GM12873 (cell line): ENCODE measurements around the gene THADA.

Source experiments
- TF ChIP-seq, protein P1 (sequence below): IDR thresholded peaks from 2 replicates; pipeline ENCODE4 v1.5.1; 2012; ENCODE audit warnings: low read depth, mild to moderate bottlenecking, moderate library complexity, low read length, control low read depth; ENCODE audit not compliant: insufficient read depth; ENCODE audit errors: missing control alignments

Gene THADA

DNA sequence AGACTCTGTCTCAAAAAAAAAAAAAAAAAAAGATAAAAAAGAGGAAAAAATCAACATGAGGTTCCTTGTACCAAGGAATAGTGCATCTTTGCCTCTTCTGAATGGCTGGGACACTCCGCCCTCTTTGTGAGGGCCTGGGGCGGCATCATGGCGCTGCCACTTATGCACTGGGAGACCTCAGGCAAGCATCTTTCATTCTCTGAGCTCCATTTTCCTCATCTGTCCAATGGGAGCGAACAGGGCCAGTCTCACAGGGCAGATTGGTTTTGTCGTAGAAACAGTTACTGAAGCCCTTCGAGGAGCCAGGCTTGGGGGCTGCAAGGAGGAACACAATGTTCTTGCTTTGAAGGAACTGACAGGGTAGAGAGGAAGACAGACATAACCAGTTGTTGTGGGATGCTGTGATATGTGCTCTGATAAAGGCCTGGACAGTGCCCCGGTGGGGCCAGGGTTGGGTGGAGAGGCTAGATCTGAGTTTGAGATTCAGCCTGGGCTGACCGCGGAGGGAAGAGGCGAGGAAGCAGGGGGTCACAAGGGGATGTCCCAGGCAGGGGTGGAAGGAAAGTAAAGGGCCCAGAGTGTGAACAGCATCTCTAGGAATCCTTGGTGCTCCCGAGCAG, 383.5 kb downstream of the THADA start:
- TF ChIP-seq, protein P1, sequence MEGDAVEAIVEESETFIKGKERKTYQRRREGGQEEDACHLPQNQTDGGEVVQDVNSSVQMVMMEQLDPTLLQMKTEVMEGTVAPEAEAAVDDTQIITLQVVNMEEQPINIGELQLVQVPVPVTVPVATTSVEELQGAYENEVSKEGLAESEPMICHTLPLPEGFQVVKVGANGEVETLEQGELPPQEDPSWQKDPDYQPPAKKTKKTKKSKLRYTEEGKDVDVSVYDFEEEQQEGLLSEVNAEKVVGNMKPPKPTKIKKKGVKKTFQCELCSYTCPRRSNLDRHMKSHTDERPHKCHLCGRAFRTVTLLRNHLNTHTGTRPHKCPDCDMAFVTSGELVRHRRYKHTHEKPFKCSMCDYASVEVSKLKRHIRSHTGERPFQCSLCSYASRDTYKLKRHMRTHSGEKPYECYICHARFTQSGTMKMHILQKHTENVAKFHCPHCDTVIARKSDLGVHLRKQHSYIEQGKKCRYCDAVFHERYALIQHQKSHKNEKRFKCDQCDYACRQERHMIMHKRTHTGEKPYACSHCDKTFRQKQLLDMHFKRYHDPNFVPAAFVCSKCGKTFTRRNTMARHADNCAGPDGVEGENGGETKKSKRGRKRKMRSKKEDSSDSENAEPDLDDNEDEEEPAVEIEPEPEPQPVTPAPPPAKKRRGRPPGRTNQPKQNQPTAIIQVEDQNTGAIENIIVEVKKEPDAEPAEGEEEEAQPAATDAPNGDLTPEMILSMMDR, result no peak

DNA sequence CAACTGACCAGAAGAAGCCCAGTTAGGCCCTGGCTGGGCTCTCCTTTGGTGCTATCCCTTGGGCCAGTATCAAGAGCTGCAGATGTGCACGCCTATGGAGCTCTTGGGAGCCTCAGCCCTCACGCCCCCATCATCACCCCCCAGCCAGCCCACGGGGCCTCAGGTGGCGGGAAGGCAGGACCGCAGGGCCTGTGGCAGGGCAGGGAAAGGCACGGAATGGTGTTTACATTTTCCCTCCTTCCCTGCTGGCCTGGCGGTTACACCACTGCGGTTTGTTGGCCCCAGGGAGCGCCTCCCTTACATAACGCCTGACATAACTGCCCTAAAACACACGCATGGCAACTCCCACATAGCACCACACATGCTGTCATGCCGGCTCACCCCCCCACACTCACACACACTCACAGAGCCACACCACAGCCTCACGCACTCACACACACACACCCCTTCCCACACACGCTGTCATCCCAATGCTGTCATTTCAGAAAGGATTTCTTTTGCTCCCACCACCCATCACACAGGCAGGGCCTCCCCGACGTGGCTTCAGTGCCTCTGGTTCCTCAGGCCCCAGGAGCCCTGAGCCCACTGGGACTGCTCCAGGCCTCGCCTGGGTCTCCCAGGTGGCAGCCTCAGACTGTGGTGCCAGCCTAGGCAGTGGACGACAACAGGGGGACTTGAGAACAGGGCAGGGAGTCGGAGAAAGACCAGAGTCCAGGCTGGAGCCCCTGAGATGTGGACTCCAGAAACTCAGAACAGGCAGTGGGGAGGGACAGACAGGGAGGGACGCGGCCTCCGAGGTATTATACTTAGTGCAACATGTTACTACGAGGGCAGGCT, 385.2 kb downstream of the THADA start:
- TF ChIP-seq, protein P1, result no peak

DNA sequence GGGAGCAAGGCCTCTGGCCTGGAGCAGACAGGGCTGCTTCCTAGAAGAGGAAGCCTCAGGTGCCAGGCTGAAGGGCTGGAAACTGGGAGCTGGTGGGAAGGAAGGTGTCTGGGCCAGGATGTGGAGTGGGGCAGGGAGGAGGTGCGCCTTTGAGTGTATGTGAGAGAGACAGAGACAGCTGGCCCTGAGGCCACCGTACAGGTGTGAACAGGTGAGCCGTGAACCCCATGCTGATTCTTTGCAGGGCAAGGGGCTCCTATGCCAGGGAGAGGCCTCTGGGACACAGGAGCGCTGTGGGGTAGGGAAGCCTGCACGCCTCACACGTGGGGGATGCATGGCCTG, 385.7 kb downstream of the THADA start:
- TF ChIP-seq, protein P1, result no peak

DNA sequence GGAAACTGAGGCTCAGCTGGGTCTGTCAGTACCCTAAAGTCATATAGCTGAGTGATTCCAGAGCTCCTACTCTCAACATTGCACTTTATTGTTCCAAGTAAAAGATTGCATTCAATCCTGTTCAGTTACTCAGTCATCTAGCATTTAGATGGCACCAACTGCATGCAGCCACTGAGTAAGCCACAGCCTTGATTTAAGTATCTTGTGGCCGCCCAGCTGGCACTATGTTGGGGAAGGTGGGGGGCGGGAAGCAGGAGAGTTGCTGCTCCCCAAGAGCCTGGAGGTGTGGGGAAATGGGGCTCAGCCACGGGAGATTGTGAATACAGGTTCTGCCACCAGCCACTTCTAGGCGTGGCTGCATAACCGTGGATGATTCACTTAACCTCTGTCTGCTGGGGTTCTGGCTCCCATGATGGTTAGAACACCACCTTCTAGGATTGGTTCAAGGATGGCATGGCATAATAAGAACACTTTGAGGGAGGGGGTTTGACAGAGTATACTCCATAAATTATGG, 386.6 kb downstream of the THADA start:
- TF ChIP-seq, protein P1, result no peak

DNA sequence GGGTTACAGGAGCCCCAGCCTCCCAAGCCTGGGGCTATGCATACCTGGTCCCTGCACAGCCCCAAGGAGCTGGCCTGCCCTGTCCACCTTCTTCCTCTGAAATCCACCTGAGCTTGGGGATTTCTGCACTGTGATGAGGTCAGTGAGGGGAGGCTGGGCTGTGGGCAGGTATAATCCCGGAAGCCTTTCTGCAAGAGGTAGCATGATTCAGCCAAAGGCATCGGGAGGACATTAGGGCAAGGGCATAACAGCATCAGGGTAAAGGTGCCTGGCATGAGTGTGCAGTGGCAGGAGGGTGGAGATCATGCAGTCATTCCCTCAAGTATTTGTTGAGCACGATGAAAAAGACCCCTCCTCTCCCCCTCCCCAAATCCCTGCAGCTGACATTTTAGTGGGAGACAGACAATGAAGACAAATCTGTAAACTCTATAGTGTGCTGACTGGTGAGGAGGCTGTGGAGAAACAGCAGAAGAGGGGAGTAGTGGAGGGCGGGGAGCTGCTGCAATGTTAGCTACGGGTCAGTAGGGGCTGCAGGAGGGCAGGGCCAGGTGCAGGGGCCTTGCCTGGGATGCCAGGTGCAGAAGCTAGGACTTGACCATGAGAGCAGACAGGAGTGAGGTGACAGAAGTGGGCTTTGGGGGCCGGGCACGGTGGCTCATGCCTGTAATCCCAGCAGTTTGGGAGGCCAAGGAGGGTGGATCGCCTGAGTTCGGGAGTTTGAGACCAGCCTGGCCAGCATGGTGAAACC, 388.1 kb downstream of the THADA start:
- TF ChIP-seq, protein P1, result no peak

DNA sequence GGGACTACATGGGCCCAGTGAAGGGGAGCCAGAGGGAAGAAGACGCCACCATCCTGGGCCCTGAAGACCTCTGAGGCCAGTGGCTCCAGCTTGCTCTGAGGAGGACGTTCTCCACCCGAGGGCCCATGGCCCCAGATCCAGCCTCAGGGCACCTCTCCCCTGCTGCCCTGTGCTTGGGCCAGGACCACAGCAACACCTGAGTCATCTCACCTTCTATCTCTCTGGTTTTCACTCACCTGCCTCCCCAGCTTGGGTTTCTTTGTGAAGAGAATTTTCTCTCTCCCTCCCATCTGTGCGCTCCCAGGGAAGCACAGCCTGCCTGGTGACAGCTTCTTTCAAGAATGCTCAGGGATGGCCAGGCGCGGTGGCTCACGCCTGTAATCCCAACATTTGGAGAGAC, 389.2 kb downstream of the THADA start:
- TF ChIP-seq, protein P1, result no peak

DNA sequence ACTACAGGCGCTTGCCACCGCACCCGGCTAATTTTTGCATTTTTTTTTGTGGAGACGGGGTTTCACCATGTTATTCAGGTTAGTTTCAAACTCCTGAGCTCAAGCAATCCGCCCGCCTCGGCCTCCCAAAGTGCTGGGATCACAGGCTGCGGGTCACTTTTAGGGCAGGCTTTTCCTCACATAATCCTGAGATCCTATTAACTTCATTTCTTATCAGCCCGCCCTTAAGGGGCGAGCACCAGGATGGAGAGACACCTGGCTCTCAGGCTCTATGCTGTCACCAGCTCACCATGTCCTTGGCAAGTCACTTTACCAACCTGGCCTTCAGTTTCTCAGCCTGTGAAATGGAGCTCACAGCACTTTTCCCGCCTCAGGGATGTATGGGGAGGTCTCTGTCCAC, 392.5 kb downstream of the THADA start:
- TF ChIP-seq, protein P1, result no peak
